AG08395 (cell line): ENCODE data around the gene TCERG1.

Source experiments
- DNase-seq: peaks from one replicate; pipeline ENCODE4 v3.0.0; 2012; ENCODE audit warnings: mixed read lengths, low spot score

TCERG1 gene

GRCh38 chr5:146457431-146457830 is 10.3 kb downstream of the TCERG1 start:
- no peak for DNase-seq

- no peak for DNase-seq
These were observed 11.8 kb downstream of the TCERG1 start for GRCh38 chr5:146458894-146459293.

DNA sequence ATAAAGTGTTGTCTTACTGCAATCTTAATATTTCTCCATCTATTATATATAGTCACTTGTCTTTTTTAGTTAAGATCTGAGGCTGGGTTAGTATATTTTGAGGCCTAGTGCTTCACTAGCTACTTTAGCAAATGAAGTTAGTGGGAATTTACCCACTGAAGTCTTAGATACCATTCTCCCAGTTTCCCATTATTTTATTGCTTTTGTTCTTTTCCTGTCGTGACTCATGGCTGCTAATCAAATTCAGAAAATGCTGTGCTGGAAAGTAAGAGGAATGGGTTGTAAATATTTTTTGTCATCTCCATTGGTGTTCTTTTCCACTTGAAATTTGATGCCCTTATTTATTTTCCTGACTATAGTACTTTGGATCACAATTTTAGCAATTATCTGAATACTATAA is 14.2 kb downstream of the TCERG1 start:
- peak; percentile 5 for DNase-seq

- DNase-seq: no peak
These were observed 16.3 kb downstream of the TCERG1 start for GRCh38 chr5:146463446-146463845.

GRCh38 chr5:146466521-146467349 is 19.6 kb downstream of the TCERG1 start:
- peak; percentile 35 for DNase-seq

GRCh38 chr5:146467760-146468159 is 20.6 kb downstream of the TCERG1 start:
- no peak for DNase-seq

- DNase-seq: no peak
These were observed 26.9 kb downstream of the TCERG1 start for GRCh38 chr5:146474065-146474464.

DNA sequence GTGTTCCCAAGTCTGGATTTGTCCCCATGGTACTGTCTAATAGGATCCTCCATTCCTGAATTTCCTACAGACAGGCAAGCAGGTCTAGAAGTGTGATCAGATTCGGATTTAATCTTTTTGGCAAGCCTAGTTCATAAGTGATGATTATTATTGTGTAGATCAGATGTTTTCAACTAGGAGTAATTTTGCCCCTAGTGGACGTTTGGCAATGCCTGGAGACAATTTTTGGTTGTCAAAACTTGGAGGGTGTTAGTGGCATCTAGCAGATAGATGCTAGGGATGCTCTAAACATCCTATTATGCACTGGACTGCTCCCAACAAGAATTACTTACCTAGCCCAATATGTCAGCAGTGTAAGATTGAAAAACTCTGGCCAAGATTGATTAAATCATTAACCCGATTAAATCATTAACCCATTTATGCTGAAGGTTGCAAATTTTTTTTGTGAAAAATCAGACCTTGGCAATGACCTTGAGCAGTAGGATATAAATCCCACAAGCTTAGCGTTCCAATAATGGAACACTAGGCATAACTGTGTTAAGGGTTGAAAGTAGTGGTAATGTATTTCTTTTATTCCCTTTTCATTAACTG is 28.2 kb downstream of the TCERG1 start:
- no peak for DNase-seq

DNA sequence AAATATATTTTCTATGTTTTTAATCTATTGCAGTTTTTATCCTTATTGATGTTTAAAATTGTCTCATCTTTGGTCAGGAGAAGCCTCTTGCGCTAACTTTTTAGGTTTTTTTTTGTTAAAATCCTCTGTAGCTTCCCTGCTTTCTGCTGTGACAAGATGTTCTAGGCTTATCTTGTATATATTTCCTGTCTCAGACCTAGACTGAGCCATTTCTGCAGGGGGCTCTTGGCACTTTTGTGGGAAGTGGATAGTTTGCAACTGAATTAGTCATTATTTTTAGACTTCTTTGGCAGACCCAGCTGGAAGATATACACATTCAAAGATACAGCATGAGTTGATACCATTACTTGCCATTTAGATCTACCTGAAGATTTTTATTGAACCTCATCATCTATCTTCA is 28.8 kb downstream of the TCERG1 start:
- DNase-seq: no peak

GRCh38 chr5:146482775-146483174 is 35.6 kb downstream of the TCERG1 start:
- DNase-seq: no peak

- DNase-seq: no peak
These were observed 37.7 kb downstream of the TCERG1 start for GRCh38 chr5:146484714-146485391.

GRCh38 chr5:146490089-146490843 is 43.1 kb downstream of the TCERG1 start:
- no peak for DNase-seq

DNA sequence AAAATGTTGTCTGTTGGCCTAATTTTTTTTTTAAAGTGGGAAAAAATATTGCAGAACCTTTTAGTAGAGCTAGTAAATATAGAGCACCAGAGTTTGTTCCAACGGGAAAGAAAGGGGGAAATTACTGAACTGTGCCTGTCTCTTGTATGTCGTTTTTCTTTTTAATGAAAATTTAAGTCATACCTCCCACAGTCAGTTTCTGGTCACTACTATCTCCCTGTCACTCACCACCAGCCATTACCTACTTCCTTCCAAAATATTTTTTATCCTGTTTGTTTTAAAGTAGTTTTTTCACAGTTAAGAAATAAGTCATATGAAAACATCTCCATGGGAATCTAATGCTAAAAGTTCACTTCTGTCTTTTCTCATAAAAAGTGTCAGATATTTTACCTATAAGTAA is 47.5 kb downstream of the TCERG1 start:
- DNase-seq: no peak

GRCh38 chr5:146499680-146500079 is 52.5 kb downstream of the TCERG1 start:
- no peak for DNase-seq

DNA sequence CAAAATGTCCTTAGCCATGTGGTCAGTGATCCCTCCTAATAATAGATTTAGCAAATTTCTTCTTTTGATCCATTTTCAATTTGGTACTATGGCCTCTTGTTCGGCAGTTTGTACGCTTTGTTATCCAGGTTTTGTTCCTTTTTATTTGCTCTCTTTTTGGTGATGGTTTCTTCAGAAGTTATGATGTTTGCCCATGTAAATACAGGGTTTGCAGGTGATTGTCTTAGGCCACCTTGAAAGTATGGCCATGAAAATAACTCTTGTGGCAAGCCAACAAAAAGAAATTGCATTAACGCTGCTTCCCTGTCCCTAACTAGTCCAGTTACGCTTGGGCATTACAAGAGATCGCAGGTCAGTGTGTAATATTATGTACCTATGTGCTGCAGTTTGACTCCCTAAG is 60.3 kb downstream of the TCERG1 start:
- no peak for DNase-seq

DNA sequence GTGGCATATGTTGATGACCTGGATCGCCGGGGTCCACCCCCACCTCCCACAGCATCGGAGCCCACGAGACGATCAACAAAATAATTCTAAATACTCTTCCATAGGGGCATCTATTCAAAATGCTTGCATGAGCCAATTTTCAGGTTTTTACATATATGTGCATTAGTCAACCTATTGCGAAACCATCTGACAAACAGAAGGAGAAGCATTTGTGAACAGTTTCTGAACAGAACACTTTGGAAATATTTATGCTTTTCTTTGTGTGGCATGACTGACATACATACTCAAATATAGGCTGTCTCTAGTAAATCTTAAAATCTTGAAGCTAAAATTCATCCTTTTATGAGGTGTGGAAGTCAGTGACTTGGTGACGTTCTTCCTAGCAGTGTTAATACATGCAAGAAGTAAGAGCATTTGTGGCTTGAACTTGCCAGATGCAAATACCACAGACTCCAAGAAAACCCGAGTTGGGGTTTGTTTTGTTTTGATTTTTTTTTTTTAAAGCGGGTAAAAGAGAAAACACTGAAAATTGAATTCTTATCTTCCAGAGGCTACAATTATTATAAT is 63.5 kb downstream of the TCERG1 start:
- DNase-seq: no peak

- no peak for DNase-seq
These were observed 66.3 kb downstream of the TCERG1 start for GRCh38 chr5:146513462-146513861.

DNA sequence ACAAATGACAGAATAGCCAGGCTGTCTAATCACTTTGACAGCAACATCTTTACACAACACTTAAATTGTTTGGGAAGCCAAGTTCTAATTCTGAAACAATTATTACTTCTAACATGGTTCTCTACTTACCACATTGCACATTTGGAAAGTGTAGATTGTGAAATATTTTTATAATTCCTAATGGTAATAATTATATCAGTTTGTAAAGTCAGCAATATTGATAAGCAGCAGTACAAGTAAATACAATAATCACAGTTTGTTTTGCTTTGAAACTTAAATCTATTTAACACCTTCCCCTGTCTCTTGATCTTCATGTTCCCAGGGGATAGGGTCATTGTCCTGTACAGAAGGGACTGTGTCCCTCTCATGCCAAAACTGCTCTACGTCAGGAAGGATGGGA is 67.4 kb downstream of the TCERG1 start:
- no peak for DNase-seq

GRCh38 chr5:146515473-146516150 is 68.5 kb downstream of the TCERG1 start:
- peak; percentile 6 for DNase-seq

- DNase-seq: peak; percentile 6
These were observed 69.0 kb downstream of the TCERG1 start, which contains the start of gene GPR151 for GRCh38 chr5:146516151-146516475. GPR151 (minus strand) TSS chr5:146516190; CDS start chr5:146516113, 77 bp downstream.

- no peak for DNase-seq
These were observed 72.4 kb downstream of the TCERG1 start for GRCh38 chr5:146519554-146519953.

- no peak for DNase-seq
These were observed 73.6 kb downstream of the TCERG1 start for GRCh38 chr5:146520731-146521130.
